ENCODE measurements around the gene CNTNAP2.
"Not testable (repeated sequence)": the region's sequence is repeated elsewhere in the genome, so short reads cannot be mapped to it uniquely, and the experiment has no call there.

The CNTNAP2 gene

DNA sequence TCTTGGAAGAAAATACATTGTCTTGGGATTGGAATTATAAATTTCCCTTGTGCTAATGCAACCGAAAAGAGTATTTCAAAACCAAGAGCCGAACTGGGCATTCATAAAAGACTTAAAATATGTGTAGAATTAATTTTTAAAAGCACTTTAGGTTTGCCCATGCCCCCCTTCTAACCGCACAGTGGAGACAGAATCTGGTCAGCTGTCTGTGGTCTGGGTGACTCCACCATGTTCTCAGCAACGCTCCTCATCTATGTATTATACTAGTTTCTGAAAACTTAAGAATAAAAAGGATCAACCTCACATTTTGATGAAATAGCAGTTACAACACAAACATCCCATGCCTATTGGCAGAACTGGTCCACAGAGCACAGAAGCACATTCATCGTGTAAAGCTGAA is 2281.4 kb downstream of the CNTNAP2 start:
- DNase-seq (ENCODE audit: low spot score), result no peak

DNA sequence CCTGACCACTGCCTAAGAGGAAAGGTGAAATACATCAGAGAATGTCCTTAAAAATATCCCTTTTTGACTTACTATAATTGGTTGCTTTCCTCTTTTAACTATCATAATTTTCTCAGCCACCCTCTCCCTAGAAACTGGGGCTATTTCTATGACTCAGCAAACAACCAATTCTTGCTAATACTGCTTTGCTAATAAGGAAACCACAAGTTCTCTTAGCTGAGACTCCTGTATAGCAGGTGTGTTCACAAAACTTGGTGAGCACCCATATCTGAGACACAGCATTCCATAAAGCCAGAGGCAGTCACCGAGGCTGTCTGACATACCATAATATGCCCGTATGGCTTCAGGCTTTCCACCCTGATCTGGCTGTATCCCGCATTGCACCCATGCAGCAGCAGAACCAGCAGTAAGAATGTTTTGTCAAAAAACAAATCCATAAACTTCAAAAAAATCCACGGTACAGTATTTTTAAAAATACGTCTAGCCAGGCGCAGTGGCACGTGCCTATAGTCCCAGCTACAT is 2282.3 kb downstream of the CNTNAP2 start:
- DNase-seq (ENCODE audit: low spot score), result no peak

DNA sequence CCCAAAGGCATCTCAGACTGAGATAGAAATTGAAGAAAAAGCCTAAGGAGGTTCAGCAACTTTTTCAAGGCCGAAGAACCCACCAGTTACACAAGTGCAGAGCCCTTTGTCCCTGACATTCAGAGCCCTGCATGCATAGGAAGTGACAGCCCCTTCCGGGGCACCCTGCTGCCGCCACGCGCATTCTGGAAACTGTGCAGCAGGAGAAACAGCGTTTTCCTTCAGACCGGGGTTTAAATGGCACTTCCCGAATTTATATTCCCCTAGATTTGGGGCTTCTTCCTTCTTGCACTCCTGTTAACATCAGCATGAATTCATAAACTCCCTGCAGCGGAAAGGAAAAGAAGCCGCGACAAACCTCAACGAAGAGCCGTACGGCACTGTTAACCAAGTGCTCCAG is 2283.5 kb downstream of the CNTNAP2 start:
- DNase-seq (ENCODE audit: low spot score), result no peak

DNA sequence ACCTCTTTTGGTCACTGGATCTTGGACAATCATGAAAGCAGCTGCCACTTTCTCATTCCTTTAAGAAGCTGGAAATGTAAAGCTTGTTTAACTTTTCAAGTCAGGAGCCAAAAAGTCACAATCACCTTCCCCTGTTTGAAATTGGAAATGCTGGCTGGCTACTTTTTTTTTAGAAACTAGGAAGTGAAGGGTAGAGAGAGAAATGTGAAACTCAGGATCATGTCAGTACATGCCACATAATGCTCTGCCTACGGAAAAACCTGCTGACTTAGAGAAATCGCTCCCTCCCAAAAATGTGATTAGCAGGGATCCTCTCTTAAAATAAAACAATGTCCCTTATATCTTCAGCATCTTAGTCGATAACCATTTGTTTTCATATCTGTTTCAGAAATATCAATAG is 2285.6 kb downstream of the CNTNAP2 start:
- no peak for DNase-seq (ENCODE audit: low spot score)

DNA sequence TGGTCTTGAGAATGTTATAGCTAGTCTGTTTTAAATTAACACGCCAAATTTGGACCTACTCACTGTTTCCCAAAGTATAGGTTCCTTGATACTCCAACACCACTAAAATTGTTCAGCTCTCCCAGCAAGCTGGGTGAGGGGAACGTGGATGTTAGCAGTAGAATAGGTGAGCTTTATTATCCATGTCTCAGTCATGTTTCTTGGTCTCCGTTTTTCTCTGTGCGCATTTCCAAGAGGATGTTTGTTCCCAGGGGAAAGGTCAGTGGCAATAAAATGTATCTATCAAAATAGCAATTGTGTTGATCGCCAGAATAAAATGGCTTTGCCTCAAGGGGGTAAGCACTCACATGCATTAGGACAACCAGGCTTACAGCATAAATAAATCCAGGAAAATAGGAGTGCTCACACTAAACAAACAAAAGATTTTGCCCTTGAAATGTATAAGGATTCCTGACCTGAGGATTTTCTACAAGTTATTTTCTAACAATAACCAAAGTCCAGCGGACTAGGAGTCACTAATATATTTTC is 2286.9 kb downstream of the CNTNAP2 start:
- DNase-seq (ENCODE audit: low spot score), result no peak

DNA sequence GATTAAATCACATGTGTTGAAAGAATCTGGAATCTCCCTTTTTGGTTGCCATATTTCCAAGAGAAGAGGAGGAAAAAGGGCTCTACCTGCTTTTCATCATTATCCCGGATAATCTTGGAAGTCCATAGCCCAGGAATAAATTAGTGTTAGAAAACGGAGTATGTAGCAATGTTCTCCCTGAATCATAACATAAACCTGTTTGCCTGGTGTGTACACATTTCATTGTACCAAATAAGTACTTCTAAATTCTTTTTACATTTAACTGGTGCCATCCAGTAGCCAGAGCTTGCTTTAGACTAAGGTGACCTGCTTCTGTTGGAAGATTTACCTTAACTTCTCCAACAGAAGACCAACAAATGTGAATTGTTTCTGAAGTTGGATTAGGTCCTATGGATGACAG is 2291.7 kb downstream of the CNTNAP2 start:
- DNase-seq (ENCODE audit: low spot score), result no peak

DNA sequence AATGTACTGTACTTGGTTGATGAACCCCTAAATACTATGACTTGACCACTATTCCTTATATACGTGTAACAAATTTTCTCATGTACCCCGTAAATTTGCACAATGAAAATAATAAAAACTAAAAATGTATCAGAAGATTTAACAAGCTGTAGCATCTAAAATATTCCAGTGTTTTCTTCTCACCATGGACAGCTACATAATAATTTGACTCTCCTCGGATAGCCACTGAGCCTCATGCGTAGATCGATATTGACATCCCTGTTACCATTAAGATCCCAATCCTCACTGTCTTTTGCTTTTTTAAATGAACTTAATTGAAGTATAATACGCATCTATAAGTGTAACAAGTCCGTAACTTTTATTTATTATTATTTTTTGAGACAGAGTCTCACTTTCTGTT is 2294.3 kb downstream of the CNTNAP2 start:
- no peak for DNase-seq (ENCODE audit: low spot score)

DNA sequence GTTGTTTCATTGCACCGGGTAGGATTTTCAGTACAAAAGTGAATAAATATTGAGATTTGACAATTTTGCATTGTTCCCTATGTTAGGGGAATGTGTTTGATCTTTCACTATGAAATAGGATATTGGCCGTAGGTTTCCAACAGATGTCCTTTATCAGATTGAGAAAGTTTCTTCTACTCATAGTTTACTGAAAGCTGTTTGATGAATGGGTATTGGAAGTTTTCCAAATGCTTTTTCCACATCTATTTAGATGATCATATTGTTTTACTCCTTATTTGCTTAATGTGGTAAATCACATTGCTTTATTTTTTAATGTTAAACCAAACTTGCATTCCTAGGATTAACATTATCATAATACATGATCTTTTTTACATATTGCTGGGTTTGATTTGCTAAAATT is 2296.1 kb downstream of the CNTNAP2 start:
- no peak for DNase-seq (ENCODE audit: low spot score)

DNA sequence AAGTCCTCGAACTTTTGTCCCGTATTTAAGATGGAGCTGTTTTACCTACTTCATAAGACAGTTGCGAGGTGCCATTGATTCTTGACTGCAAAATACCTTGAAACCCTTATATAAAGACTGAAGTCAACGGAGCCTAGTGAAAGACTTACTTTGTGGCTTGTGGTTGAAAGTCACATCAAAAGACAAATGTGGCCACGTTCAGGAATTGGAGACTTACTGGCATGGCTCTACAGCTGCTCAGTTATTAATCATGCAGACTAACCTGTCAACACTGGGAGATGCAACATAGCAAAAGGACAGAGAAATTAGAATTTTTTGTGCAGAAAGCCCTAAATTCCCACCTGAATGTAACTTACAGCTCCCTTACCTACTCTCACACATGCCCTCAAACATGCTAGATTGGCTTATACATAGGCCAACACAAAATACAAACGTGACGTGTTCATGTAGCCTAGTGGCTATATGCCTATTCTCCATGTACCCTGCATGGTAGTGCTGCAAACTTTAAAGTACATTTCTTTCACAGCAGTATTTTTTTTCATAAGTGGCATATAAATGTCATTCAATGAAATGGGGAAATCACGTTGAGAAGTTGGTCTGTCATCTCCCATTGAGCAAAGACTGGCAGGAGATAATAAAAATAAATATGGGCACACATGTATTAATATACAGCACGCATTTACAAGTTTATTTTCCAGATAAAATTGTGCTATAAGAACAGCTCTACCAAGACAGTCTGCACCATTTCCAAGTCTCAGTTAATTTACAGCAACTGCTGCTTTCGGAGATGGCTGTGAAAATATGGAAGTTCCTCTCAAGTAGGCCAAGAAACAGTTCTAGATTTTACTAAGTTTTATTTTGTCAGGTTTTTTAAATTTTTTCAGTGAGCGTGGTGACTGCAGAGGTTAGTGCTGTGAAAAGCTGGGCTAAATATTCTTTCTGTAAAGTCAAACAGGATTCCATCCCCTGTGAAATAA is 2303.5 kb downstream of the CNTNAP2 start:
- no peak for DNase-seq (ENCODE audit: low spot score)

DNA sequence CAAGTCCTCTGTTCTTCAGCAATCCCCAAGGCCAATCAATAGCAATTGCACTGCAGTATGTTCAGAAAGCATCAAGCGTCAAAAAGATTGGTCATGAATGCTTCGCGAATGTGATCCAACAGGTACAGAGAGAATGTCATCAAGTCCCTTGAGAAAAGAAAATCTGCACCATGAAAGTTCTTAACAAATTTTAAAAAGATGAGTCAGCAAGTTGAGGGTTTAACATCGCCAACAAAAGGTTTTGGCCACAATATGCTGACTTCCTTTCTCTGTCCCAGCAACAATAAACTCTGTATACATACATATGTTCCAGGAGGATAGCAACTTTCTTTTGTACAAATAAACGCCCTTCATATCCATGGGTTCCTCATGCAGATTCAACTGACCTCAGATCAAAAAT is 2305.4 kb downstream of the CNTNAP2 start:
- DNase-seq (ENCODE audit: low spot score), result no peak

DNA sequence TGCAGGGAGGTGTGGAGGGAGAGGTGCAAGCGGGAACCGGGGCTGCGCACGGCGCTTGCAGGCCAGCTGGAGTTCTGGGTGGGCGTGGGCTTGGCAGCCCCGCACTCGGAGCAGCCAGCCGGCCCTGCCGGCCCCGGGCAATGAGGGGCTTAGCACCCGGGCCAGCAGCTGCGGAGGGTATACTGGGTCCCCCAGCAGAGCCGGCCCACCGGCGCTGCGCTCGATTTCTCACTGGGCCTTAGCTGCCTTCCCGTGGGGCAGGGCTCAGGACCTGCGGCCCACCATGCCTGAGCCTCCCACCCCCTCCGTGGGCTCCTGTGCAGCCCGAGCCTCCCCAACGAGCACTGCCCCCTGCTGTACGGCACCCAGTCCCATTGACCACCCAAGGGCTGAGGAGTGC is 2309.8 kb downstream of the CNTNAP2 start:
- not testable (repeated sequence) for DNase-seq (ENCODE audit: low spot score)

DNA sequence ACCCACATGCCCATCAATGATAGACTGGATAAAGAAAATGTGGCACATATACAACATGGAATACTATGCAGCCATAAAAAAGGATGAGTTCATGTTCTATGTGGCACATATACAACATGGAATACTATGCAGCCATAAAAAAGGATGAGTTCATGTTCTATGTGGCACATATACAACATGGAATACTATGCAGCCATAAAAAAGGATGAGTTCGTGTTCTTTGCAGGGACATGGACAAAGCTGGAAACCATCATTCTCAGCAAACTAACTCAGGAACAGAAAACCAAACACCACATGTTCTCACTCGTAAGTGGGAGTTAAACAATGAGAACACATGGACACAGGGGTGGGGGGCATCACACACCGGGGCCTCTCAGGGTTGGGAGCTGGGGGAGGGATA is 2314.1 kb downstream of the CNTNAP2 start:
- DNase-seq (ENCODE audit: low spot score), result not testable (repeated sequence)

DNA sequence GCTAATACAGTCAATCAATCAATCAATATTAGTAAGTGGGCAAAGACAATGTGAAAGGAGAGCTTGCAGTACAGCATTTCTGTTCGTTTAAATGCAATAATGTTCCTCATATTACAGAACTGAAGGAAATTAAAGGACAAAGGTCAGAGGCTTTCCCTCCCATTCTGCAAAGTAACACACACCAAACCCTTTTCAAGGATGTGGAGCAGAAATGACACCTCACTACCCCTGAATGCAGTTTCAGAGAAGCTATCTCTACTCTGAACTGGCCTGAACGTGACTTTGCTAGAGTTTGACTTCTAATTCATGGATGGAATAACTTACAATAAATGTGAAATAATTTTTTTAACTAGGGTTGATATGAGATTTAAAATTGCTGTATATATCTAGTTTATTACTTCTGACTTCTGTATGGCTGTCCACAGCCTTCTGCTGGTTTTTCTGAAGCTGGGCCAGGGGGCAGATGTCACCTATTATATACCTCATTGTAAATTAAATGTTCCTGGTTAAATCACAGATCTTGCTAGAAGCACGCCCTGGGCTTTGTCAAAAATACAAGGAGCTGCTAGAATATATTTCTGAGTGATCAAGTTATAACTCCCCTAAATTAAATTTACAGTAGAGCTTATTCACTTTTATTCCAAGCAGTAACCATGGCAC is 2317.1 kb downstream of the CNTNAP2 start:
- no peak for DNase-seq (ENCODE audit: low spot score)

DNA sequence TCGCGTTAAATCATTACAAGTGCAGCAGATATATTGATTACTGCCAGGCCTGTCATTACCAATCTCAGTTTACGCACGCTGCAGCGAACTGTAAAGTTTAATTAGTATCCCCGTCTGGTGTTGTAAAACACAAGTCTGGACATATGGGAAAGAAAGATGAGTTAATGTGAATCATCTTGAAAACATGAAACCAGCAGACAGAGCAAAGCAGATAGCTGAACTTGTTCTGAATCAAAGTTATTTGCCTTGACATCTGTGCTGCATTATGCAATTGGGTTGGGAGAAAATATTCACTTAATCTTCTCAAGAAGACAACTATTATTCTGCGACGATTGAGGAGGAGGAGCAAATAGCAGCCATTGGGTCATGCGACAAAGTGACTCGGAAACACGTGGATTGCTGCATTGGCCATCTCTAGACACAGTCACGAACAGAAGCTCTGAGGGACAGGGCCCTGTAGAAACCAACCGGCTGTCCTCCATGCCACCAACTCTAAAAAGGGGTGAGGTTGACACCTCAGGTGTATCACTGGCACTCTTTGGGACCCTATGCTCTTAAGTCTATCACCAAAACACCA is 2317.7 kb downstream of the CNTNAP2 start:
- no peak for DNase-seq (ENCODE audit: low spot score)

DNA sequence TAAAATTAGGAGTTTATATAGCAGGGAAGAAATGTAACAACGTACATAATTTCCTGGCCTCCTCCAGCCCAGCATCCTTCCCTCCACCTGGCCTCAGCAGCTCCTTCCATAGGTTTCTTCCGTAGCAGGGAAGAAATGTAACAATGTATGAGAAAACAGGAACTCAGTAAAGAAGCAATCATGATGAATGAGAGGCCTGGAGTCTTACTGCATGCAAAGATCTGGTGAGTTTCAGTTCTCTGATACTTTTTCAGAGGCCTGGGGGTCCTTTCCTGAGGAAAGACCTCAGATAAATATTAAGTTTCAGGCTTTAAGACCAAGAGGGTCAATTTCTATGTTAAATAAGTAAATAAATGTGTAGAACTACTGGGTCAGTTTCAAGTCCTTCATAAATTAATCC is 2318.3 kb downstream of the CNTNAP2 start:
- no peak for DNase-seq (ENCODE audit: low spot score)

DNA sequence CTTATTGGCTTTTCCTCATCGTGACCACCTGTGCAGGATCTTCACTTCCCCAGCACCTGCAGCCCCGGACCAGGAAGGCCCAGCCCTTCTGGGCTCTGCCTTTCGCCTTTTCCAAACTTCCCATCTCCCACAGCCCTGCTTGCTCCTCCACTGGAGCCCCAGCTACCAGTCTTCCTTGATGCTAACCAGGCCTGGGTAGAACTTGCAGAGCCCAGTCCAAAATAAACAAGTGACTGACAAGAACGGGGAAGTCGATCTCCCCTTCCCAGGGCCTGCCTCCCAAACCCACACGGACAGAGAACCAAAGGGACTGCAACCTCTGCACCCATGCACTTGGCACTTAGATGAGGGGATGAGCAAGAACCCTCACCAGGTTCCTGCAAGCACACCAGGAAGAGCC is 2319.1 kb downstream of the CNTNAP2 start:
- no peak for DNase-seq (ENCODE audit: low spot score)

DNA sequence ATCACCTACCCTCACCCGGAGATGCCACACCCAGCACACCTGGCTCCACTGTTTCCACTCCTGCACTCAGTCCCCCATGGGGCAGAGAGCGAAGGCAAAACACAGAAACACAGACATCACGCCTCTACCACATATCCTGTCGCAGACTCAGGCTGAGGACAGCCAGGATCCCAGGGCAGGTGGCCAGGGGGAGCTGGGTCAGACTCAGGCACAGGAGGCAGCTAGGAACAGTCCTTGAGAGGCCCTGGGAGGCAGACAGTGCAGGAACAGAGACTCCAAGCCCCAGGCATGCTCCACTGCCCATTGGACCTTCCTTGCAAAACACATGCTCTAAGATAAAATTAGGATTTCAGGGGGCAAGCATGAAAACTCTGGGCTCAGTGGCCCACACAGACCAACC is 2319.5 kb downstream of the CNTNAP2 start:
- DNase-seq (ENCODE audit: low spot score), result no peak

DNA sequence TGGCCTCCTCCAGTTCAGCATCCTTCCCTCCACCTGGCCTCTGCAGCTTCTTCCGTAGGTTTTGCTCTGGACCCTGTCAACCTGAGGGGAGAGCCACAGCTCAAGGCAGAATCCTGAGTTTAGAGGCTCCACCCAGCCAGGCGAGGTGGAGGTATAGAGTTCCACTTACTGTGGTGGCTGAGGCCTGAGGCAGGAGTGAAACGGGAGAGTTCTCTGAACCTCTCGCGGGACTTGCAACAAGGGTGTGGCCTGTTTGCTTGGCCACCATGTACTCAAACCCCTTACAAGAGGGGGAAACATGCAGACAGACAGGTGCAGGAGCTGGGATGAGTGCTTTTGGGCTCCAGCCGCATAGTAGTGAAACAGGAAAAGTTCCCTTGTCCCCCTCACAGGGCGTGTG is 2320.0 kb downstream of the CNTNAP2 start:
- DNase-seq (ENCODE audit: low spot score), result no peak

DNA sequence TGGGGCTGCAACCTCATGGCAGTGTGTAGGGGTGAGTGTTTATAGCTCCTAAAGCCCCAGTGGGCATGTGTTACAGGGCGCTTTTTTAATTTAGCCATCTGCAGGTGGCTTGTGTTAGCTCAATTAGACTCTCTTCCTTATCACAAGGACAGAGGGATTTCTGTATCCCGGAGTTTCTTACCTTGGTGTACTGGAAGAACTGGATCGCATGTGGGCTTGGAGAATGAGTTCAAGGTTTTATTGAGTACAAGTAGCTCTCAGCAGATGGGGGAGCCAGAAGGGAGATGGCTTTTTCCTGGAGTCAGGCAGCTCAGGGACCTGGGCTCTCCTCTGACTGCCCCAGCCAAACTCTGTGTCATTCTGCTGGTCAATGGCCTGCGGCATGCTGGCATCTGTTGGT is 2320.4 kb downstream of the CNTNAP2 start:
- DNase-seq (ENCODE audit: low spot score), result no peak

DNA sequence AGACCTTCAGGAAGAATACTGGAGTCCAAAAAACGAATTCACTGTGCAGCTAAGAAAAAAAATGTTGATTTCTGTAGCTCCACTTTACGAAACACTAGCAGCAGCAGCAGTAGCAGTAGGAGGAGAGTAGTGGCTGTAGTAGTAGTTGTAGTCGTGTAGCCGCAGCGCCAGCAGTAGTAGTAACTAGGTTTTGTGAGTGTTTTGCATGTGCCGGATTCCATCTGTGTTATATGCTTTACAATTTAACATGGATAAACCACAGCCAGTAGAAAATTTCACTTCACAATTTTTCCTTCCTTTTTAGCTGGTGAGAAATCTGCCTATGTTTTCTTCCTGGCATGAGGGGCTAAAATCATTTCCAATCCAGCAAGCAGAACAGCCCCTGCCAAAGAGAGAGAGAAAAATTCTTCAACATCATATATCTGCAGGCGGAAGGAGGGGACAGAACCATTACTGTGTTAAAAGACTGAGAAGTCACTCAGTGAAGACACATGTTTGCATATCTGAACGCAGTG is 2325.6 kb downstream of the CNTNAP2 start:
- no peak for DNase-seq (ENCODE audit: low spot score)

DNA sequence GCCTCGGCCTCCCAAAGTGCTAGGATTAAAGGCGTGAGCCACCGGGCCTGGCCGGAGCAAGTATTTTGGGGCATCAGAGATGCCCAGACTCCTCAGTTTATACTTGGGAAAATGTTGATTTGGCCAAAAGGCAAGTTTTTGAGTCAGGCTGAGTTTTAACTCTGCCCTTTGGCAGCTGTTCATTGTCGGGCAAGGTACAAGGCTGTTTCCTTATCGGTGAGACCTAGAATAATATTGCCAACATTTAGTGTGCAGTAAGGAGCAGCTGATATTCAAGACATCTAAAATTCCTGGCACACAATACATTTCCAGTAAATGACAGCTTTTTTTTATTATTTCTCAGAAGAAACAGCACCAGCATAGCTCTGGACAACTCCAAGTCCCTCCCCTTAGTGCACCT is 2326.3 kb downstream of the CNTNAP2 start:
- no peak for DNase-seq (ENCODE audit: low spot score)

DNA sequence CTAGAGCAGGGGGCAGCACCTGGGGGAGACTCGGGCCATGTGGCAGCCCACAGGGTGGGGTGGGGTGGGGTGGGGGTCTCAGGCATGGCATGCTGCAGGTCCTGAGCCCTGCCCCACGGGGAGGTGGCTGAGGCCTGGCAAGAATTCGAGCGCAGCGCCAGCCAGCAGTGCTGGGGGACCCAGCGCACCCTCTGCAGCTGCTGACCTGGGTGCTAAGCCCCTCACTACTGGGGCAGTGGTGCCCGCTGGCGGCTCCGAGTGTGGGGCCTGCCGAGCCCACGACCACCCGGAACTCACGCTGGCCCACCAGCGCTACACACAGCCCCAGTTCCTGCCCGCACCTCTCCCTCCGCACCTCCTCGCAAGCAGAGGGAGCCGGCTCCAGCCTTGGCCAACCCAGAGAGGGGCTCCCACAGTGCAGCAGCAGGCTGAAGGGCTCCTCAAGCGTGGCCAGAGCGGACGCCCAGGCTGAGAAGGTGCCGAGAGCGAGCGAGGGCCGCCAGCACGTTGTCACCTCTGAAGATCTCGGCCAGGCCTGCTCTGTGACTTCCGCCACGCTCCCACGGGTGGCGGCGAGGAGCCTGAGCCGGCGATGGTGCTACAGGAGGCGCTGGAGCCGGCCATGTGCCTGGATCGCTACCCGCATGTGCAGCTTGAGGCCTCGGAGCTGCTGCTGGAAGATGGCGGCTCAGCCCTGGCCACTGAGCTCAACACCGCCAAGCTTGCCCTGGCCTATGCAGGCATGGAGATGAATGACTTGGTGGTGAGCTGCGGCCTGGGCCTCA is 2328.9 kb downstream of the CNTNAP2 start:
- no peak for DNase-seq (ENCODE audit: low spot score)

All from LoVo (cell line).